Posterior vena cava (tissue), 2 donors: ENCODE data around the gene GCM1. TPM values are rescaled to one million over a fixed set of nuclear protein-coding genes. Genes with fewer than 3 reads are reported as not detected.
A peak's percentile ranks its signal among the peaks of the same experiment; 100 is the strongest.
"Not testable (repeated sequence)": the region's sequence is repeated elsewhere in the genome, so short reads cannot be mapped to it uniquely, and the experiment has no call there.

Experiments used
- DNase-seq: peaks from one replicate; pipeline ENCODE4 v3.0.0-alpha.2; 2020; ENCODE audit warnings: low spot score
- intact Hi-C, 2 donors: fragments of 100-400 bp; cut with DNase I; formaldehyde crosslinking; loops; one replicate each; pipeline versions ENCODE4 v1.14.1 to v1.14.2; 2022 to 2023
- long read RNA-seq, 2 donors: library from polyadenylated mRNA; unstranded; transcript quantifications; one replicate each; pipeline ENCODE4 v2.0.0, GENCODE V29; 2020 to 2021
- total RNA-seq, 2 donors: library from RNA; stranded (reverse); fragmentation: NEBNext Ultra II Directional; extraction: Animal tissue kit (Norgen Biotek cat#: 25700); gene quantifications; one replicate each; pipeline ENCODE4 v1.2.1, GENCODE V29; 2021
- donor health status: DM: yes; HTN: yes; CAD: no.
- donor health status: DM: yes; HTN: yes; CAD: no.

The GCM1 gene, protein sequence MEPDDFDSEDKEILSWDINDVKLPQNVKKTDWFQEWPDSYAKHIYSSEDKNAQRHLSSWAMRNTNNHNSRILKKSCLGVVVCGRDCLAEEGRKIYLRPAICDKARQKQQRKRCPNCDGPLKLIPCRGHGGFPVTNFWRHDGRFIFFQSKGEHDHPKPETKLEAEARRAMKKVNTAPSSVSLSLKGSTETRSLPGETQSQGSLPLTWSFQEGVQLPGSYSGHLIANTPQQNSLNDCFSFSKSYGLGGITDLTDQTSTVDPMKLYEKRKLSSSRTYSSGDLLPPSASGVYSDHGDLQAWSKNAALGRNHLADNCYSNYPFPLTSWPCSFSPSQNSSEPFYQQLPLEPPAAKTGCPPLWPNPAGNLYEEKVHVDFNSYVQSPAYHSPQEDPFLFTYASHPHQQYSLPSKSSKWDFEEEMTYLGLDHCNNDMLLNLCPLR
- under 1 TPM in 1 of 2 donors, not detected in 1; 0.10 TPM for total RNA-seq
- long read RNA-seq, donor 1: 0 reads
- long read RNA-seq, donor 2: 0 reads

DNA sequence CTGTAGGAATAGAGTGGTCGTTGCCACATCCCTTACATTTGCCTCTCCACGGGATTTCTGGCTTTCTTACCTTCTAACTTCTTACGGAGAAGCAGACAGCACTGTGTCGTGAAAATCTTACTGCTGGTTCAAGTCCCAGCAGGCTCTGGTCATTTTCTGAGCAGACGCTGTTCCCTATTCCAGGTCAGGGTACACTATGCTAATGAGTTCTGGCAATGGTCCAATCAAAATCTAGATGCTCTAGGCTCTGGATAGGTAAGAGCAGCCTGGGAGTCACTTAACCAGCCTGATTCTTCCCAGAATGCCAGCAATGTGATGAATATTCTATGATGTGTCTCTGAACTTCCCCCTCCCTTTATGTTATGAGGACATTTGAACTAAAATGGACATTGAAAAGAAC, at the start of gene GCM1:
TSS of gene GCM1 (minus strand) at position 158 of the 400 bp plus-strand sequence. CDS start 3,209 bp downstream, outside the sequence.
- no peak for DNase-seq
- intact Hi-C loops: no loop called here

DNA sequence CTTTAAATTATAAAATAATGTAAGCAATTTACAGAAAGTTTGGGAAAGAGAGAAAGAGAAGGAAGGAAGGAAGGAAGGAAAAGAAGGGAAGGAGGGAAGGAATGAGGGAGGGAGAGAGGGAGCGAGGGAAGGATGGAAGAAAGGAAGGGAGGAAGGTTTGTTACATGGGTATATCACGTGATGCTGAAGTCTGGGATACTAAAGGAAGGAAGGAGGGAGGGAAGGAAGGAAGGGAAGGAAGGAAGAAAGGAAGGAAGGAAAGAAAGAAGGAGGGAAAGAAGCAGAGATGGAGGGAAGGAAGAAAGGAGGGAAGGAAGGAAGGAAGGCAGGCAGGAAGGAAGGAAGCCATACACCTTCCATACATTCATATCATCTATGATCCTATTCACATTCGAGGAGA, 48.9 kb upstream of the GCM1 start:
- intact Hi-C loops: no loop called here
- no peak for DNase-seq

DNA sequence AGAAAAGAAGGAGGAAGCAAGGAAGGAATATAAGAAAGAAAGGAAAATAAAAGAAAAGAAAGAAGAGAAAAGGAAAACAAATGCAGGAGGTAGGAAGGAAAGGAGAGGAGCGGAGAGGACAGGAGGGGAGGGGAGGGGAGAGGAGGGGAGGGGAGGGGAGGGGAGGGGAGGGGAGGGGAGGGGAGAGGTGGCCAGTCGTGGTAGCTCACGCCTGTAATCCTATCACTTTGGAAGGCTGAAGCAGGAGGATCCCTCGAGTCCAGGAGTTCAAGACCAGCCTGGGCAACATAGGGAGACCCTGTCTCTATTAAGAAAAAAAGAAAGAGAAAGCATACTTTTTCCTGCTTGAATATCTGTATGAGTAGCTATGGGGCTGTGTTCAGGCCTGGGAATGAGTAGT, 46.4 kb upstream of the GCM1 start:
- no peak for DNase-seq
- intact Hi-C loops: no loop called here

DNA sequence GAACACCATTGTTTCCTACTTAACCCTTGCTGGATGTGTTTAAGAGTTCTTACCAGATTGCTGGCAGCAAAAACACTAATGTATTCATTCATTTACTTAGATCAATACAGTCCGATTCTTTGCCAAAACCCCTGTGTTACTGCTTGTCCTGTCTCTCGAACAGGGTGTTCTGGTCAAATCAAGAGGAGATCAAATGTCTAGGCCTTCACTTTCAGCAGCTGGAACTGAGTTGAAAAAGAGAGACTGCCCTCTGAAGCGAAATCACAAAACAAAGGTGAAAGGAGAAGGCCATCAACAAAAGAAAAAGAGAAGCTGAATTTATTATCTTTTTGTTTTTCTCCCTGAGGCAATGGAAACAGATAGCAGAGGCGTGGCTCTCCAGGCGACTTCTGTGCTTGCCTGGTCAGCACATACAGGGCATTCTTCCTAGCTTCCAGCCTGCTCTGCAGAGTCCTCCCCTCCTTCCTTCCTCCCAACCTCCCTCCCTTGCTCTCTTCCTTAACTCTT, 44.1 kb upstream of the GCM1 start:
- intact Hi-C loops: no loop called here
- no peak for DNase-seq

DNA sequence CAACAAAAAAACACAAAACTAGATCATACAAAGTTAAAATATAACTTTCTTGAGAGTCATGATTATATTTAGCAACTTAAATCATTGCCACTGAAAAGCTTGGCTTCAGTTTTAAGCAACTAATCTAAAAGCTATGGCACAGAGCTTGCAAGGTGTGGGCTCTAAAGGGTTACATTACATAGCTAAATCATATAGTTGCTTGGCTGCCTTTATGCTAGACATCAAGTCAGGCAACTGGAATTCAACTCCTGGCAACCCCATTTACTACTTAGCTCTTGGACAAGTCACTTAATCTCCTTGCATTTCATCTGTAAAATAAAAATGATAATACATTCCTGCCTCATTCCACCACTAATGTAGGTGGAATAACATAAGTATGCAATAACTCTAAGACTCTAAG, 40.9 kb upstream of the GCM1 start:
- intact Hi-C loops: no loop called here
- no peak for DNase-seq

DNA sequence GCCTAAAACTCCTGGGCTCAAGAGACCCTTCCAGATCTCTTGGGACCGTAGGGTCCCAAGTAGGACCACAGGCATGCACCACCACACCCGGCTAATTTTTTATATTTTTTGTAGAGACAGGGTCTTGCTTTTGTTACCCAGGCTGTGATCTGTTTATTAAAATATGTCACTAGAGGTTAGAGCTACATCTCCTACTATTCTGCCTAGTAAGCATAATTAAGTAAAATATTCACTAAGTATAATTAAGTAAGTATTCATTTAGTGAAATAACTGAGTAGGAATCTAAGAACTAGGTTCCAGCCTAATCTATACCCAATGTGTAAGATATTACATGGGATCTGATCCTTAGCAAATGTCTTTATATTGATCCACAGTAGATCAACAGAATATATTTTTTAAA, 40.2 kb upstream of the GCM1 start:
- intact Hi-C loops: no loop called here
- DNase-seq: no peak

DNA sequence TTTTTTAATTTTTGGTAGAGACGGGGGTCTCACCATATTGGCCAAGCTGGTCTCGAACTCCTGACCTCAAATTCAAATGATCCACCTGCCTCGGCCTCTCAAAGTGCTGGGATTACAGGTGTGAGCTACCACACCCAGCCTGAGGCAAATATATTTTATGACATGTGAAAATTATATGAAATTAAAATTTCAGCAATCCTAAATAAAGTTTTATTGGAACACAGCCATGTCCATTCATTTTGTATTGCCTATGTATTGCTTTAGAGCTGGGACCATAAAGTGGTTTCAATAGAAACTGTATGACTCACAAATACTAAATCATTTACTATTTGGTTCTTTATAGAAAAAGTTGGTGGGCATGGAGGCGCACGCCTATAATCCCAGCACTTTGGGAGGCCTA, 32.0 kb upstream of the GCM1 start:
- intact Hi-C loops: no loop called here

DNA sequence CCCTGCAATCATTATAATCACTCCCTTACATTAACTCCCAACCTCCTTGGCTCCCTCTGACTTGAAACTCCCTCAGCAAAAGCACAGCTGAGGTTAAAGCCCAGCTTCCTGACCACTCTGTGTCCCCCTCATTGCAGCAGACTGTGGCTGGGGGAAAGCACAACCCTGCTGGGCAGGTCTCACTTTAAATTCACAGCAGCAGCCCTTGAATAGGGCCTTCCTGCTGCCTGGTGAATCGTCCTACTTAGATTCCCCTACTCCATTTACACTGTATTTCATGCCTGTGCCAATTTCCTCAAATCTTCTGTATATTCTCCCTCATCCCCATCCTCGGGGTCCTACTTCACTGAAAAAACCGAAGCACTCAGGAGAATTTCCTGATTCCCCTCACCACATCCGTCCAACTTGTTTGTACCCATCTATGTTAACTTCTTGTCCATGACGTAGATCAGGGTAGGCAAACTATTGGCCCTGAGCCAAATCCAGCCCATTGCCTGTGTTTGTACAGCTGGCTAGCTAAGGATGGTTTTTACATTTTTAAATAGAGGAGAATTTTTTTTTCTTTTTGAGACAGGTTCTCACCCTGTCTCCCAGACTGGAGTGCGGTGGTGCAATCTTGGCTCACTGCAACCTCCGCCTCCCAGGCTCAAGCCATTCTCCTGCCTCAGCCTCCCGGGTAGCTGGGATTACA, 31.5 kb upstream of the GCM1 start:
- intact Hi-C loops: loop anchor here in 1 of 2 donors (10.0 kb wide), 1 partner anchor 465 kb away; no protein-coding TSS in a partner anchor
- DNase-seq: no peak

More for the DNA sequence above, 32.0 kb upstream of the GCM1 start:
- no peak for DNase-seq

DNA sequence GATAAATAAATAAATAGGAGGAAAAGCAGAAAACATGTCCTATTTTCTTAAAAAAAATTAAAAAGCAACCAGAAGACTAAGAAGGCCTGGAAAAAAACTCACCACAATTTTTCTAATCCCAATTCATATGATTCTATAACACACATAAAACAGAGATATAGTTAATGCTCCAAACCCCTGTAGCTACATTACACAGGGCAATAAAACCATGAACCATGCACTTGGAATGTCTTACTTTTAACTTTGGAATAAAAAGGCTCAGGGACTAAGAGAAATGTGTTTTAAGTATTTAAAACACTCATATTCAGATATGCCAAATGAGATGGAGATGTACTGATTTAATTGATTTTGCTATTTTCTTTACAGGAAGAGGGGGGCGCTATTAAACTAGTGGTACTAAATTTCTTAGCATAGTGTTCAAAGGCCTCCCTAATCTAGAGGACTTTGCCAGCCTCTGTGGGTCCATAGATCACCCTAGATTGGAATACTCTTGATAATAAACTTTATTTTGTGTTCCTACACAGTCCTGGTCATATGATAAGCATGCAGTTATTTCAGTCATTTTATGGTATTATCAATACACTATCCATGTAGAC, 30.3 kb upstream of the GCM1 start:
- DNase-seq: no peak
- intact Hi-C loops: loop anchor here in 1 of 2 donors (10.0 kb wide), 1 partner anchor 466 kb away; no protein-coding TSS in a partner anchor

DNA sequence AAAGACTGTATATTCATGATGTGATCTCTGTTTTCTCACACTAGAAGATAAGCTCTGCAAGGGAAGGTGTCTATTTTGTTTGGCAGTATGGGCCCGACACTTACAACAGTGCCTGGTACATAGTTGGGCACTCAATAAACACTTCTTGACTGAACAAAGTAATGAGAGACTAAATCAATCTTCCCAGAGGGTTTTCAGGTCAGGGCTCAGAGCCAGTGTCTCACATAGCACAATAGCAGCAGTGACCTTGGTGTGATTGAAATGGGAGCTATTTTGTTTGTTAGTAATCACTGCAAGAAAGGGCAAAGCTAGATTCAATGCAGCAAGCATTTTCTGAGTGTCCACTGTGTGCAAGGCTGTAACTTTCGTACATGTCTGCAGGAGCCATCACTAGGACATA, 26.4 kb upstream of the GCM1 start:
- intact Hi-C loops: loop anchor here in 1 of 2 donors (10.0 kb wide), 1 partner anchor 470 kb away; no protein-coding TSS in a partner anchor
- no peak for DNase-seq

DNA sequence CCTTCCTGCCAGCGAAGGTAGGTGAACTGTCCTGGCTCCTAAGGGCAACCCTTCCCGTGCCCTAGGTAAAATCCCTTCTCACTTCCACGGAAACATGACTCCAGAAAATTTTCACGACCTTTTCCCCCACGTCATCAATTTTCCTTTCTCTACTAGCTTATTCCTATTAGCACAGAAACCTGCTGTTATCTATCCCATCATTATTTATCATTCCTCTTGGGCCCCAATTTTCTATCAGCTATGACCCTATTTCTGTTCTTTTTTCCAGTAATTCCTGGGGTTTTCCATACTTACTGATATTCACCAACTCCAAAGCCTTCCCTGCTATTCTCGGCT, 23.8 kb upstream of the GCM1 start:
- intact Hi-C loops: loop anchor here (5.0 to 10.0 kb wide), 2 partner anchors 310 to 472 kb away; no protein-coding TSS in a partner anchor

DNA sequence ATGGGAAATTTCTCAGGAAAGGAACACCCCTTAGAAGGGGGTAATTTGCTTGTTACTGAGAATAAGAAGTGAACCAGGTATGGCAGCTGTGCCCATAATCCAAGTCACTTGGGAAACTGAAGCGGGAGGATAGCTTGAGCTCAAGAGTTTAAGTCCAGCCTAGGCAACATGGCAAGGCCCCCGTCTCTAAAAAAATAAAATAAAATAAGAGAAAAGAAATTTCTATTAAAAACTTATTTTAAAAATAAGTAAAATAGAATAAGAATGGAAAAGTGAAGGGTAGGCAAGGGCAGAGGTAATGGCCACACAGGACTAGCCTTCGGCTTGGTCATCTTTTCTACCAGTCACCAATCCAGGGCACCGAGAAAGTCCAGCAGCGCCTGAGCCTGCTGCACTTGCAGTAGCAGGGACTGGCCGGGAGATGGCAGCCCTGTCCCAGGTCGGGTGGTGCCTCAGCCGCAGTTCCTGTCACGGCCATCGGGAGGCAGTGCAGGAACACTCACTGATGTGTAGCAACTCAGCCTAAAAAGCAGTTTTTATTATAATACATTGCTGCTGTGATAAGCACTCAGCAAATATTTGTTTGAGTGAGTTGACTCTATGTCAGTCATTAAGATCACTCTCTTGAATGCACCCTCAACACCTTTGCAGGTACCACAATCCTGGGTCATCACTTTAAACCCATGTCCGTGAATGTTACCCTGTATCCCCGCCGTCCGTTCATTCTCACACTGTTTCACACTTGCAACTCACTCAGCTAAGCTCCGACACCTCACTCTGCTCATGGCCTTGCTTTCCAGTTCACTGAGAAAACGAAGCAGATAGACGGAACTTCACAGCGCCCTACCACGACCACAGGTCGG, 23.2 kb upstream of the GCM1 start:
- DNase-seq: peak; percentile 97
- intact Hi-C loops: loop anchor here (5.0 to 10.0 kb wide), 2 partner anchors 310 to 473 kb away; no protein-coding TSS in a partner anchor

More for the DNA sequence above, 23.8 kb upstream of the GCM1 start:
- DNase-seq: no peak

DNA sequence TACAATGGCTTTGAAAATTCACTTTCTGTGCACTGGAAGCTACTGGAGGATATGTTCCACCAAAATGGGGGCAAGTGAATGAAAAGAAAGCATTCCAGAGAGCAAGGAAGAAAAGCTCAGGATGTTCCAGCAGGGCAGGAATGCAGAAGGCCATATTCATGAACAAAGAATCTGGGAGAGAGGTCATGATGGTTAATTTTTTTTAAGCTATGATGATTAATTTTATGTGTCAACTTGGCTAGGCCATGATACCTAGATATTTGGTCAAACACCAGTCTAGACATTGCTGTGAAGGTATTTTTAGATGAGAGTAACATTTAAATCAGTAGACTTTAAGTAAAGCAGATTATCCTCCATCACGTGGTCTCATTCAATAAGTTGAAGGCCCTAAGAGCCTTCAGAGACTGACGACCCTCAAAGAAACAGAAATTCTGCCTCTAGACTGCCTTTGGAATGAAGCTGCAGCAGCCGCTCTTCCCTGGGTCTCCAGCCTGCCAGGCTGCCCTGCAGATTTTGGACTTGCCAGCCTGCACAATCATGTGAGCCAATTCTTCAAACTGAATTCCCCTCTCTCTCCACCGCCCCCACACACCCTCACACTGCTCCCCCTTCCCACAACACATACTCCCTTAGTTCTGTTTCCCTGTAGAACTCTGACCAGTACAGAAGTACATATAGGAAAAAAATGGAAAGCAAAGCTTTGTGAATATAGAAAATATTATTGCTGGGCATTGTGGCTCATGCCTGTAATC, 20.1 kb upstream of the GCM1 start:
- intact Hi-C loops: no loop called here
- no peak for DNase-seq

DNA sequence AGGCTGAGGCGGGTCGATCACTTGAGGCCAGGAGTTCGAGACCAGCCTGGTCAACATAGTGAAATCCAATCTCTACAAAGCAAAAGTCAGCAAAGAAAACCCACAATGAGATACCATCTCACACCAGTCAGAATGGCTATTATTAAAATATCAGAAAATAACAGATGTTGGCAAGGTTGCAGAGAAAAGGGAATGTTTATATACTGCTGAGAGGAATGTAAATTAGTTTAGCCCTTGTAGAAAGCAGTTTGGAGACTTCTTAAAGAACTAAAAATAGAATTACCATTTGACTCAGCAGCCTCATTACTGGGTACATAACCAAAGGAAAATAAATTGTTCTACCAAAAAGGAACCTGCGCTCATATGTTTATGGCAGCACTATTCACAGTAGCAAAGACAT, 16.7 kb upstream of the GCM1 start:
- intact Hi-C loops: no loop called here
- no peak for DNase-seq

DNA sequence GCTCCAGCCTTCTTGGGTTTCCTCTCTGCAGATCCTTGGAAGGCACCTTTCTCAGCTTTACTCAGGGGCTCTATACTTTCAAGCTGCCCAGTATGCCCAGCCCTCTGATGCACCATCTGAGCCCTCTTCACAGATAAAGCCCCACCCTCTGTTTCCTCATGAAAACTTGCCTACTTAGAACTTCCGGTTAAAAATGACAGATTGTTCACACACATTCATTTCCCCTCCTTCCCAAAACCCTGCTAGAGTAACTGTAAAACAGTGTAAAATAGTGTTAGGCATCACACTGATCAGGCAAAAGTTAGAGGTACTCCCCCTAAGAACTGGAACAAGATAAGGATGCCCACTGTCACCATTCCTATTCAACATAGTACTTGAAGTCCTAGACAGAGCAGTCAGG, 14.0 kb upstream of the GCM1 start:
- no peak for DNase-seq
- intact Hi-C loops: no loop called here

DNA sequence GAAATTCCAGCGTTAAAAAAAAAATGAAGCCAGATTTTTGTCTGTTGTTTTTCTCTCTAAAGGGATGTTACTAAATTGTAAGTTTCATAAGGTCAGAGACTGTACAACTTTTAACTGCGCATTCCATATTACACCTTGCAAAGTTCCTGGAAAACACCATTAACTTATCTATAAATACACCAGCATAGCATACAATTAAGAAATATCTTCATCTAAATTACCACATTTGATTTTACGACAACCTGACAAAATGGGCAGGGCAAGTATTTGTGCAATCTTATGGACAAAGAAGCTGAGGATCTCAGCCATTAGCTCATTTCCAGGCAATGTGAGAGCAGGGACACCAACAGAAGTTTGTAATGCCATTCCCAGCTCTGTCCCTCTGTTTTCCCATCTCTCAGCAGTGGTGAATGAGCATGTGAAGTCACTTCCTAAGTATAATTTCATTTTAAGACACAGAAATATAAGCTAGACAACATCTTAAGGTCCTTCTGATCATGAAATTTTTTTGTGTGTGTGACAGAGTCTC, 12.9 kb upstream of the GCM1 start:
- intact Hi-C loops: no loop called here
- DNase-seq: no peak

DNA sequence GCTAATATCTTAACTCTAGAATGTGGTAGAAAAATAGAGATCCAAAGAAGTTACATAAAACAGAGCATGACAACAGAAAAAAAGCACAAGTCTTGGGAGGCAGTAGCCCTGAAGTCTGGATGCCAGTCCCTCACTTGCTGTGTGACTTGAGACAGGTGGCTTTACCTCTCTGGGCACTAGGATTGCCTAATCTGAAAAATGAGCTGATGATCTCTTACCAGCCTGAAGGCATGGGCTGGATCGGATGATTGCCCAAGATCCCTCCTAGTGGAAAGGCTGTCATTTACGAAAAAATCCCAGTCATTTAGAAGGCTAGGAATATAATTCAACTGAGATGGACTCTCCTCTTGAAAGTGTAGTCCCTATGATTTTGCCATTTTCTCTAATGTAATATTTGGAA, 10.9 kb upstream of the GCM1 start:
- no peak for DNase-seq
- intact Hi-C loops: no loop called here

DNA sequence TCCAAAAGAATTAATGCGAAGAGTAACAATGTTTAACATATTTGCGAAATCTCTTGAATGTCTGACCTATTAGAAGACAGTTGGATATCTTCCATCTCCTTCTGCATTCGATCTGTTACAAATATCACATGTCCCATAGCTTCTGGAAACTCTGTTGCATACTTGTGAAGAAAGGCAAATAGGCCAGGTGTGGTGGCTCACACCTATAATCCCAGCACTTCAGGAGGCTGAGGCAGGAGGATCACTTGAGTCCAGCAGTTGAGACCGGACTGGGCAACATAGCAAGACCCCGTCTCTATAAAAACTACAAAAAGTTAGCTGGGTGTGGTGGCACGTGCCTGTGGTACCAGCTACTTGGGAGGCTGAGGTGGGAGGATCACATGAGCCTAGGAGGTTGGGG, 9.4 kb upstream of the GCM1 start:
- intact Hi-C loops, DNase-seq: not testable (repeated sequence)
